HG02763 (cell line): Measurements from ENCODE around the gene HLA-DQB1.
"Not testable (repeated sequence)": the region's sequence is repeated elsewhere in the genome, so short reads cannot be mapped to it uniquely, and the experiment has no call there.

Experiments used
- ATAC-seq: cut with Tn5 transposase; IDR thresholded peaks from one replicate; pipeline ENCODE4 v1.9.1; 2021; ENCODE audit warnings: mild to moderate bottlenecking, moderate library complexity; ENCODE audit not compliant: unreplicated experiment

The HLA-DQB1 gene

DNA sequence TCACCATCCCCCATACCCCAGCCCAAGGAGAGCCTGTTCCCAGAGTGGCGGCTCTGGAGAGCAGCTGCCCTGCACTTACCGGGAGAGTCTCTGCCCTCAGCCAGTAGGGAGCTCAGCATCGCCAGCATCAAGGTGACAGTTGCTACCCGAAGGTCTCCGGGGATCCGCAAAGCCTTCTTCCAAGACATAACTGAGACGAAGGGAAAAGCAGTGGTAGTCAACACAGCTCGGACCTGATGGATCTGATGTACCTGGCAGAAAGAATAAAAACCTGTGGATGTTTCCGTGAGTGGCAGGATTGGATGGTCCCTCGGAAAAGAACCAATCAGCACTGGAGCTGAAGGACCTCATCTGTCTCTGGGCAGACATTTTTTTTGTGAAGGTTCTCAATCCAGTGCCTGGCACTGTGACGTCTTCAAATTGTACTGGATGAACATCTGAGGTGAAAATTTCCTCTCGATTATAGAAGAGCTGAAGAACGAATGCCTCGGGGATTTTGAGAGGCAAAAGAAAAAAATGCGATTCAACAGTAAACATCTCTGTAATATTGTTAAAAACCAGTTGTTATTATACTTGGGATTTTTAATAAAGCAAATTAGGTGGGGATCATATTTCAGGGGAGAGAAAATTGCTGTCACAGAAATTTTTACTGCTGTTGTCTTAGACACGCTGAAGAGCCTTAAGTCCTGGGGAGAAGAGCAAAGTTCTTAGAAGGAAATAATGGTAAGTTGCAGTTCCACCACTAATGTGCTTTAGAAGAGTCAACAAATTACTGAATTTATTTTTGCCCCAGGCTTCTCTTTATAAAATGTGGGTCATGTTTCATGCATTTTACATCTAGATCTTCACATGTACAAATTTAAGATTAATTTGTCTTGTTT is at the start of gene HLA-DQB1:
Gene HLA-DQB1, minus strand, starts transcription at position 238 of the 881 bp plus-strand sequence. Its CDS starts 50 bp downstream, at position 188.
- peak; percentile 58 for ATAC-seq

DNA sequence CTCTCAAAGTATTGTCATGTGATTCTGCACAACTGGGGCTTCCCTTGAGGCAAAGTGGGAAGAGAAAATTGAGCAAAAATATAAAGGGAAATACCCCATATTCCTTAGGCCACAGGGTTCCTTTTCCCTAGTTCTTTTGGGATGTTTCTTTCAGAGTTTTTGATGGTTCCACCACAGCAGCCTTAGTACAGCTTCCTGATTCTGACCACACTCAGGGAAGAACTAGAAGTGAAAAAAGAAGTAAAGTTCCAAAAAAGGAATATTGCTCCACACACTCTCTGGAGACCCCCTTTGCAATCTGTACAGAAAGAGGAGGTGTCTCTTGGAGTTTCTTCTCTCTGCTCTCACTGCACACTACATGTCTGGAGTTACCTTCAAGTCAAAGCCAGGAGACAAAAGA is 46.8 kb upstream of the HLA-DQB1 start:
- no peak for ATAC-seq

GRCh38 chr6:32709625-32710024 is 43.2 kb upstream of the HLA-DQB1 start:
- no peak for ATAC-seq

DNA sequence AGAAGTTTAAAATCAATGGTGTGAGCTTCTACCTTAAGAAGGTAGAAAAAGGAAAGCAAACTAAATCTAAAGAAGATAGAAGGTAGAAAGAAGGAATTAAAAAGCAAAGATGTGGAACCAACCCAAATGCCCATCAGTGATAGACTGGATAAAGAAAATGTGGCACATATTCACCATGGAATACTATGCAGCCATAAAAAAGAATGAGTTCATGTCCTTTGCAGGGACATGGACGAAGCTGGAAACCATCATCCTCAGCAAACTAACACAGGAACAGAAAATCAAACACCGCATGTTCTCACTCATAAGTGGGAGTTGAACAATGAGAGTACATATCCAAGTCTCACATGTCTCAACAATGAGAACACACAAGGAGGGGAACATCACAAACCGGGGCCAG is 38.7 kb upstream of the HLA-DQB1 start:
- not testable (repeated sequence) for ATAC-seq

- ATAC-seq = no peak
Measured at GRCh38 chr6:32703347-32703746, 36.9 kb upstream of the HLA-DQB1 start.

DNA sequence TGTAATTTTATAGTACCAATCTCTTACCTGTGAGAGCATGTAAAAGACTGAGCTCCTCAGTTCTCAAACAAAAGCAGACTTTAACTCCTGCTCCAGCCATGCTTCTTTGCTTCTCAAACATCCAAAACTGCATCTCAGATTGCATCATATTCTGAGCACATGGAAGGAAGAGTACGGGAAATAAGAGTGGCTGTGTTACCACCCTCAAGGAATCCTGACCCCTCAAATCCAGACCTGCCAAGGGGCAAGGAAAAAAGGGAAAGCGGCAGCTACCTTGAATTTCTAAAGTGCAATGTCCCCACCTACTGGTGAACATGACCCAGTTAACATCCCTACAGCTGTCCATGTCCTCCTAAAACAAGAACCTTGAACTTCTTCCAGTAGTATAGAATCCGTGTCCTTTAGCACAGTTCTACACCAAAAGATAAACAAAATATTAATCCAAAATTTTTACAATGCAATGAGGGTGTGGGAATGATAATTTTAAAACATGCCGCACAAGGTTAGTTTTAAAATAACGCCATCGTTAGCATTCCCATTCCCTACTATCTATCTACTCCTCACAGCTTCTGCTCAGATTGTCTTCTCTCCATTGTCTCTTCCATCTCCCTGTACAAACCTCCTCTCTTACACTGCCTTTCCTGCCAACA is 34.1 kb upstream of the HLA-DQB1 start:
- no peak for ATAC-seq

DNA sequence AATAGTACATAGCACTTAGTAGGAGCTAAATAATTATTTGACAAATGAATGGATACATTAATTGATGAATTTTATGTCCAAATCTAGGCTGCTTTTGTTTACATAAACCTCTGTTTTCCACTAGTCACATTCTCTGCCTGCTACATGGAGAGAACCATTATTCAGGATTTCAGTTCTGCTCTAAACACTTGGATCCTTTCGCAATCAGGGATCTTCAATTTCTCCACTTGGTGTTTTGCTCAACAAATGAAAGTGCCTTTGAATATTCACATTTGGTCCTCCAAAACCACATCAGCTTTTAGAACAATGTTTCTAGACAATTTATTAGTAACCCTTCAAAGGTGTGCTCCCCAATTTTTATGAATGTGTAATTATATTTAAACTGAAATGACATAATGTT is 30.6 kb upstream of the HLA-DQB1 start:
- ATAC-seq = no peak

- no peak for ATAC-seq
Measured at GRCh38 chr6:32692019-32692418, 25.6 kb upstream of the HLA-DQB1 start.

DNA sequence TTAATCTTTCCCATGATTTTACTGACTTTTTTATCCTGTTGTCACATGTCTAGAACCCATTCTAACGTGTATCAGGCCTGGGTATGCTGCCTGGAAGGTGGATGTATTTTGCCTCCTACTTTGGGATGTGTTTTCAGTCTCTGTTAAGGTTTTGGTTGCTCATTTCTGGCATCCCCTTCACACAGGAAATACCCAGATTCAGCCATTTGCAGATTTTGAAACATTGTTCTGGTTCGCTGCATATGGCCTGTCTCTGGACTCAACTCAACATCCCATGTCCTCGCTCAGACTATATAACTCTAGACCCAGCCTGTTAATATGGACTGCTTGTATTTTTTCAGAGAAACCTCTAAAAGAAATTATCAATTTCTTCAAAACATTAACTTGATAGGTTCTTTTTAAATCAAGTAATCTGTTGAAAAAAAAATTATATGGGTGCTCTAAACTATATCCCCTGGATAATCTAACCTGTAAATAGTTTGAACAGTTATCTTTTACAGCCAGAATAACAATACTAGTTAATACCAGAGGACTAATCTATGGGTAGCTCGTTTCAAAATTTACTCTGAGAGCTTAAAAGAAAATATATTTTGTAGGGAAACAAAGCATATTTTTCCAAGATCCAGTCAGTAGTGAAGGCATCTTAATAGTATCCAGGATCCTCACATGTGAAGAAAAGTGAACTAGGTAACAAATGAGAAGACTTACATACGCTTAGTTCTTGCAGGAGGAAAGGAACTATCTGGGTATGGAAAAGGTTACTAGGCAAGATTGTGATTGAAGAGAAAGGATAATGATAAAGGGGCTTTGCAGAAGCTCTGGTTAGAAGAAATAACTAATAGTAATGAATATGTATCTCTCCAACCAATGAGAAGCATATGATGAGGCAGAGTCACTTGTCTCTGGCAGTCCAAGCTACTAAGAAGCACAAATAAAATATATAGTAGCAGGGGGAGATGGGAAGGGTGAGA is 23.4 kb upstream of the HLA-DQB1 start:
- no peak for ATAC-seq

- ATAC-seq = peak; percentile 77
Measured at GRCh38 chr6:32685603-32686002, 19.1 kb upstream of the HLA-DQB1 start.

DNA sequence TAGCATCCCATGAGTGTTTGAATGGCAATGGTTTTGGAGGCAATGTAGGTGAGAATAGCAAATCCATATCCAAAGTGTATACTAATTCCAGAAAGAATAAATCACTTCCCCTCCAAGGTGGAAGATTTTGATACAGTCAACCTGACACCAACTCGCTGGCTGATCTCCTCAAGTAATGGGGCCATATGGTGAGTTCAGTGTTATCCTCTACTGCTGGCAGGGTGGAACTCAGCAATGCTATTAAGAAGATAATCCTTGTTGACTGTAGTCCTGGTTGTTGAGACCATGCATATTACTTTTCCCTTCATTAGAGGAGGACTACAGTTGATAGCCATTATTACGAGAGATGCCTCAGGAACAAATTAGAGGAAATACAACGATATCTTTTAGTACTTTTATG is 17.8 kb upstream of the HLA-DQB1 start:
- ATAC-seq = no peak

GRCh38 chr6:32680055-32680454 is 13.6 kb upstream of the HLA-DQB1 start:
- no peak for ATAC-seq

- no peak for ATAC-seq
Measured at GRCh38 chr6:32679492-32679891, 13.0 kb upstream of the HLA-DQB1 start.

DNA sequence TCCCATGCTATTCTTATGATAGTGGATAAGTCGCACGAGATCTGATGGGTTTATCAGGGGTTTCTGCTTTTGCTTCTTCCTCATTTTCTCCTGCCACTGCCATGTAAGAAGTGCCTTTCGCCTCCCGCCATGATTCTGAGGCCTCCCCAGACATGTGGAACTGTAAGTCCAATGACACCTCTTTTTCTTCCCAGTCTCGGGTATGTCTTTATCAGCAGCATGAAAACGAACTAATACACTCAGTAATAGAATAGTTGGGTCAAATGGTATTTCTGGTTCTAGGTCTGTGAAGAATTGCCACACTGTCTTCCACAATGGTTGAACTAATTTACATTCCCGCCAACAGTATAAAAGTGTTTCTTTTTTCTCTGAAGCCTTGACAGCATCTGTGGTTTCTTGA is 7.7 kb upstream of the HLA-DQB1 start:
- ATAC-seq = not testable (repeated sequence)

DNA sequence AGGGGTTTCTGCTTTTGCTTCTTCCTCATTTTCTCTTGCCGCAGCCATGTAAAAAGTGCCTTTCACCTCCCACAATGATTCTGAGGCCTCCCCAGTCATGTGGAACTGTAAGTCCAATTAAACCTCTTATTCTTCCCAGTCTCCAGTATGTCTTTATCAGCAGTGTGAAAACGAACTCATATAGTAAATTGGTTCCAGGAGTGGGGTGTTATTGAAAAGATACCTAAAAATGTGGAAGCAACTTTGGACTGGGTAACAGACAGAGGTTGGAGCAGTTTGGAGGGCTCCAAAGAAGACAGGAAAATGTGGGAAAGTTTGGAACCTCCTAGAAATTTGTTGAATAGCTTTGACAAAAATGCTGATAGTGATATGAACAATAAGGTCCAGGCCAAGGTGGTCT is 5.5 kb upstream of the HLA-DQB1 start:
- ATAC-seq = not testable (repeated sequence)

- ATAC-seq = no peak
Measured at GRCh38 chr6:32669893-32670292, 3.4 kb upstream of the HLA-DQB1 start.

- no peak for ATAC-seq
Measured at GRCh38 chr6:32669240-32669639, 2.8 kb upstream of the HLA-DQB1 start.

DNA sequence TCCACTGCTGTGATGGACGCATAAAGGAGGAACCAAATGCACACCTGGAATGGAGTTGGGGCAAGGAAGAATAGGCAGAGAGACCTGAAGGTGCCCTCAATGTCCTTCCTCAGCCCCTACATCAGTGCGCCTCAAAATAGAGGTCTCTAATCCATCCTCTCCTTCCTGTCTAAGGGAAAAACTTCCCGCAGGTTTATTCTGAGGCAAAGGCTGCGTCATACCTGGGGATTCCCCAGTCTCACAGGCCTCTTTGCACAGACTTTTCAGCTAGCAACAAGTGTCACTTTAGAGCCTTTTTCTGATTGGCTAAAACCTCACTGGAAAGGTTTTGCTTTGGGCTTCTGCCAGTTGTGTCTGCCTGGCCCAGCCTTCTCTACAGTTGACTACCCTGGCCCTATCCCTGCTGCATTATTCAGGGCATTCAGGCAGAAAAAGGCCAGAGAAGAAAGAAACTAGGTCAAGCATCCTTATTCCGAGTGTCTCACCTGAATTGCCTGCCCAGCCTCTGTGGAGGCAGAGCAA is 1.8 kb upstream of the HLA-DQB1 start:
- peak; percentile 55 for ATAC-seq

GRCh38 chr6:32665661-32666060 is 796 bp downstream of the HLA-DQB1 start:
- no peak for ATAC-seq

- no peak for ATAC-seq
Measured at GRCh38 chr6:32664827-32665362, 1.6 kb downstream of the HLA-DQB1 start.

DNA sequence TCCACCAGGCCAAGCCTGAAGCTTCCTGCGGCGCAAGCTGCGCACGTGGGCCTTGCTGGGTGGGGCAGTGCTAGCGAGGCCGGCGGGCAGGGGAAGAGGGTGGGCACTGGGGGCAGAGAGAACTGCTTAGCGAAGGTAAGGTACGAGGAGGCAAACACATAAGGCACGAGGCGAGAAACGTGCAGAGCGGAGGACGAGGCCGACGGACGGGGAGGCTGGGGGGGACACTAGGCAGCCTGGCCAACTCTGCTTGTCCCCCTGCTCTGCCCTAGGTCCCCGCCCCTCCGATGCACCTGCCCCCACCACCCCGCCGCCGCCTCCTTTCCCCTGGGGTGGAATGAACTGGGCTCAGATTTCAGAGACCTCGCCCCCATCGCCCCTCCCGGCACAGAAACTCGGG is 2.1 kb downstream of the HLA-DQB1 start:
- ATAC-seq = no peak
